Glutamatergic neuron (in vitro differentiated cells): ENCODE measurements around the gene LGALS3BP. TPM values are rescaled to one million over a fixed set of nuclear protein-coding genes. Genes with fewer than 3 reads are reported as not detected.

Experiments used
- DNase-seq: peaks from one replicate; pipeline ENCODE4 v3.0.0; 2022
- H3K27ac Mint-ChIP-seq: one replicate; pipeline ENCODE4 v1.8.0; 2020; ENCODE audit warnings: mild to moderate bottlenecking, mixed read lengths, inconsistent platforms; ENCODE audit not compliant: unreplicated experiment
- H3K27me3 Mint-ChIP-seq: one replicate; pipeline ENCODE4 v1.8.0; 2020; ENCODE audit warnings: mild to moderate bottlenecking, moderate library complexity, mixed read lengths, inconsistent platforms; ENCODE audit not compliant: unreplicated experiment
- H3K36me3 Mint-ChIP-seq: one replicate; pipeline ENCODE4 v1.8.0; 2020; ENCODE audit warnings: mild to moderate bottlenecking, mixed read lengths, inconsistent platforms; ENCODE audit not compliant: unreplicated experiment
- H3K4me1 Mint-ChIP-seq: one replicate; pipeline ENCODE4 v1.8.0; 2020; ENCODE audit warnings: mild to moderate bottlenecking, low read depth, mixed read lengths, inconsistent platforms; ENCODE audit not compliant: unreplicated experiment
- H3K4me3 Mint-ChIP-seq: one replicate; pipeline ENCODE4 v1.8.0; 2020; ENCODE audit warnings: mild to moderate bottlenecking, mixed read lengths, inconsistent platforms; ENCODE audit not compliant: unreplicated experiment
- H3K9me3 Mint-ChIP-seq: one replicate; pipeline ENCODE4 v1.8.0; 2020; ENCODE audit warnings: mild to moderate bottlenecking, moderate library complexity, mixed read lengths, inconsistent platforms; ENCODE audit not compliant: unreplicated experiment
- CTCF ChIP-seq: fragments of 200-600 bp; sonication (generic); IDR thresholded peaks from one replicate; pipeline ENCODE4 v1.5.0; 2021; ENCODE audit not compliant: partially characterized antibody, unreplicated experiment
- total RNA-seq: library from RNA; stranded (reverse); fragmentation: NEBNext Ultra II Directional; extraction: Animal tissue kit (Norgen Biotek cat#: 25700); gene quantifications from one replicate; pipeline ENCODE4 v1.2.1, GENCODE V29; 2021; ENCODE audit not compliant: unreplicated experiment

LGALS3BP gene
- total RNA-seq, 1 donor from 2014 or later: 30.3 TPM

GRCh38 chr17:78974635-78975591 lies 4.8 kb downstream of the LGALS3BP start:
- TF ChIP-seq CTCF: no peak
- Mint-ChIP-seq H3K9me3 (peaks cover 6% of the 10 kb centered on the region), H3K4me1 (peaks cover 30% of the 10 kb centered on the region), H3K36me3 (no peaks in the 10 kb centered on the region), H3K27me3 (peaks cover 18% of the 10 kb centered on the region), H3K4me3 (peak overlapping the region; percentile 70), H3K27ac (peak overlapping the region; percentile 98)
- peak; percentile 81 for DNase-seq

- H3K27ac Mint-ChIP-seq: peak overlapping the region; percentile 98
- TF ChIP-seq CTCF: no peak
- no peaks in the 10 kb centered on the region for H3K36me3 Mint-ChIP-seq
- H3K4me3 Mint-ChIP-seq: no peak overlapping the region
- H3K4me1 Mint-ChIP-seq: peaks cover 29% of the 10 kb centered on the region
- H3K27me3 Mint-ChIP-seq: peaks cover 18% of the 10 kb centered on the region
- H3K9me3 Mint-ChIP-seq: peaks cover 8% of the 10 kb centered on the region
- DNase-seq: no peak
Measured at GRCh38 chr17:78973792-78974520, 5.8 kb downstream of the LGALS3BP start.

GRCh38 chr17:78973196-78973595 lies 6.5 kb downstream of the LGALS3BP start:
- Mint-ChIP-seq H3K27ac (no peak overlapping the region), H3K27me3 (peaks cover 18% of the 10 kb centered on the region), H3K36me3 (no peaks in the 10 kb centered on the region), H3K4me1 (peaks cover 29% of the 10 kb centered on the region), H3K9me3 (peaks cover 8% of the 10 kb centered on the region), H3K4me3 (no peak overlapping the region)
- no peak for TF ChIP-seq CTCF
- no peak for DNase-seq

GRCh38 chr17:78972507-78973105 lies 7.1 kb downstream of the LGALS3BP start:
- no peak for TF ChIP-seq CTCF
- H3K4me1 Mint-ChIP-seq: peaks cover 27% of the 10 kb centered on the region
- peaks cover 8% of the 10 kb centered on the region for H3K9me3 Mint-ChIP-seq
- no peaks in the 10 kb centered on the region for H3K36me3 Mint-ChIP-seq
- no peak overlapping the region for H3K4me3 Mint-ChIP-seq
- no peak for DNase-seq
- H3K27ac Mint-ChIP-seq: peak overlapping the region; percentile 43
- H3K27me3 Mint-ChIP-seq: peaks cover 18% of the 10 kb centered on the region
